ENCODE results near the gene PTCH2. TPM values are rescaled to one million over a fixed set of nuclear protein-coding genes. Genes with fewer than 3 reads are reported as not detected.

Gene PTCH2
- total and polyA plus RNA-seq, 2 of the 13 experiments (the other 11 are each of a cell fraction or from before 2014, with no cell fraction given): 0.60 to 1.5 TPM

GRCh38 chr1:44827197-44828002 lies 15.7 kb downstream of the PTCH2 start (continued):
- TF ChIP-seq ZNF816 (CRISPR knock-in tag; IDR thresholded peaks at IDR 0.05; ENCODE audit: borderline replicate concordance) (no peak), ZNF644 (CRISPR knock-in tag; IDR thresholded peaks at IDR 0.05; ENCODE audit: low read depth) (peak; percentile 40; the same call in 1 of the 2 replicates), HMGA1 (CRISPR knock-in tag; conservative IDR thresholded peaks at IDR 0.05) (no peak), ZNF484 (CRISPR knock-in tag; IDR thresholded peaks at IDR 0.05; ENCODE audit: borderline replicate concordance, low read depth) (no peak), ZNF691 (CRISPR knock-in tag; IDR thresholded peaks at IDR 0.05; ENCODE audit: borderline replicate concordance, low read depth) (no peak), SETDB1 (CRISPR knock-in tag; IDR thresholded peaks at IDR 0.05; ENCODE audit: borderline replicate concordance) (no peak), ELF3 (CRISPR knock-in tag; IDR thresholded peaks at IDR 0.05) (peak; percentile 41; the same call in 1 of the 2 replicates), TOE1 (CRISPR knock-in tag; IDR thresholded peaks at IDR 0.05) (no peak), ZFP82 (CRISPR knock-in tag; IDR thresholded peaks at IDR 0.05; ENCODE audit: borderline replicate concordance) (peak; percentile 32; the same call in 1 of the 2 replicates), HCFC1 (IDR thresholded peaks at IDR 0.05; ENCODE audit: low read depth, low read length) (no peak), DPF2 (CRISPR knock-in tag; IDR thresholded peaks at IDR 0.05; ENCODE audit: borderline replicate concordance, low read depth) (0 out of 2 replicates have a peak, but pooled peaks have one; percentile 23), YEATS2 (CRISPR knock-in tag; IDR thresholded peaks at IDR 0.05; ENCODE audit: borderline replicate concordance) (no peak), LRRFIP1 (CRISPR knock-in tag; conservative IDR thresholded peaks at IDR 0.05) (no peak), MBNL3 (CRISPR knock-in tag; conservative IDR thresholded peaks at IDR 0.05) (no peak), AHDC1 (CRISPR knock-in tag; IDR thresholded peaks at IDR 0.05; ENCODE audit: borderline replicate concordance) (no peak), ZNF350 (CRISPR knock-in tag; IDR thresholded peaks at IDR 0.05; ENCODE audit: borderline replicate concordance, low read depth) (peak; percentile 65; the same call in 1 of the 2 replicates), SAP130 (CRISPR knock-in tag; IDR thresholded peaks at IDR 0.05; ENCODE audit: low read depth) (peak; percentile 77; the same call in 1 of the 2 replicates)
- TF ChIP-seq, protein P1, sequence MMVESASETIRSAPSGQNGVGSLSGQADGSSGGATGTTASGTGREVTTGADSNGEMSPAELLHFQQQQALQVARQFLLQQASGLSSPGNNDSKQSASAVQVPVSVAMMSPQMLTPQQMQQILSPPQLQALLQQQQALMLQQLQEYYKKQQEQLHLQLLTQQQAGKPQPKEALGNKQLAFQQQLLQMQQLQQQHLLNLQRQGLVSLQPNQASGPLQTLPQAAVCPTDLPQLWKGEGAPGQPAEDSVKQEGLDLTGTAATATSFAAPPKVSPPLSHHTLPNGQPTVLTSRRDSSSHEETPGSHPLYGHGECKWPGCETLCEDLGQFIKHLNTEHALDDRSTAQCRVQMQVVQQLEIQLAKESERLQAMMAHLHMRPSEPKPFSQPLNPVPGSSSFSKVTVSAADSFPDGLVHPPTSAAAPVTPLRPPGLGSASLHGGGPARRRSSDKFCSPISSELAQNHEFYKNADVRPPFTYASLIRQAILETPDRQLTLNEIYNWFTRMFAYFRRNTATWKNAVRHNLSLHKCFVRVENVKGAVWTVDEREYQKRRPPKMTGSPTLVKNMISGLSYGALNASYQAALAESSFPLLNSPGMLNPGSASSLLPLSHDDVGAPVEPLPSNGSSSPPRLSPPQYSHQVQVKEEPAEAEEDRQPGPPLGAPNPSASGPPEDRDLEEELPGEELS (CRISPR knock-in tag; IDR thresholded peaks at IDR 0.05): no peak

All from HepG2 (cell line).